GM18505 (cell line): Measurements from ENCODE around the gene MFAP3L.

Experiments
- ATAC-seq: cut with Tn5 transposase; IDR thresholded peaks from one replicate; pipeline ENCODE4 v1.9.1; 2021; ENCODE audit not compliant: unreplicated experiment
- POLR2A ChIP-seq: IDR thresholded peaks from 4 replicates; pipeline ENCODE4 v1.6.1; 2011; ENCODE audit warnings: borderline replicate concordance; ENCODE audit not compliant: insufficient read depth, insufficient read length; ENCODE audit errors: extremely low read depth

The MFAP3L gene

DNA sequence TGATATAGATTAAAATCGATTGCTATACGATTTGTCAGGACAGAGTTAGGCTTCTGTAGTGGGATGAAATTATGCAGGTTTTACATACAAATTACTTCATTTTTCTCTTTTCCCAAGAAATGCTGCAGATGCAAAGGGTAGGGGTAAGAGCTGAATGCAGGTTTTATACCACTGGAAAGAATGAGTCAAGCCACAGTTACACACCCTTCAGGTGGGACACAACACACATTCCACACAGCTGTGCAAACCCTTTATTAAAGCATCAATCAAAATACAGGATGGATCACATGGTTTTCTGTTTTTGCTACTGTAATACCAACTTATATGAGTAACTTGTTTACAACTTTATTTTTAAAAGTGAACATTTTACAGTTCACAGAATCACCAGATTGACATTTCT lies 39.8 kb downstream of the MFAP3L start:
- no peak for ATAC-seq
- no peak for TF ChIP-seq POLR2A

DNA sequence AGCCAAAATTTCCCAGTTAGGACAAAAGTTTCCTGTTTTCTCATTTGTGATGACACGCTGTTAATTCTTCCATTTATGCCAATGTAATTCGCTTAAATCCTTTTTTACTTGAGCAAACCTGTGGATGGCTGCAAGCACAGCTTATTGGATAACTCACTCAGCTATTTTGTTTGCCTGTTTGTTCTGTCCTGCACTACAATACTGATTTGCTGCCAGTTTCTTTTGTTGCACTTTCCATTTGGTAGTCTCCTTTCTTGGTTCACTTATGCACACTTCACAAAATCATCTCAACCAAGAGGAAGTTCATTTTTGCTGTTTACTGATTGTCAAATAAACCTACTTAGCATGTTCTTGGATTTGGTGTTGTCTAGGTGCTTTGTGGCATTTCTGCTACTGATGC lies 40.3 kb downstream of the MFAP3L start:
- no peak for ATAC-seq
- TF ChIP-seq POLR2A: no peak

DNA sequence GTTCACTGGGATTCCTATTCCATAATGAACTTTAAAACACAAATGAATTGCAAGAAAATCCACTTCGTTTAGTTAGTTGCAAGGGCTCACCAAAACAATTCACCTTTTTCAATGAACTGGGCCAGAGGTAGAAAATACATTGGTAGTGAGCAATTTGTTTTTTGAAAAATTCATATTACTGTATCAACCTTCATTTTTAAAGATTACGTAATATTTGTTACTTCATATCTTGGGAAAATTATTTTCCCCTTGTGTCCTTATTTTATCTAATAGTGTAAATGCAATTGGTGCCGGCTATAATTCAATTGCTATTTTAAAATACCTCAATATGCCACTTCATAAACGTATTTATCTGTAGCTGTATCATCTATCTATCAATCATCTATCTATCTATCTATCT lies 41.5 kb downstream of the MFAP3L start:
- no peak for ATAC-seq
- TF ChIP-seq POLR2A: no peak

DNA sequence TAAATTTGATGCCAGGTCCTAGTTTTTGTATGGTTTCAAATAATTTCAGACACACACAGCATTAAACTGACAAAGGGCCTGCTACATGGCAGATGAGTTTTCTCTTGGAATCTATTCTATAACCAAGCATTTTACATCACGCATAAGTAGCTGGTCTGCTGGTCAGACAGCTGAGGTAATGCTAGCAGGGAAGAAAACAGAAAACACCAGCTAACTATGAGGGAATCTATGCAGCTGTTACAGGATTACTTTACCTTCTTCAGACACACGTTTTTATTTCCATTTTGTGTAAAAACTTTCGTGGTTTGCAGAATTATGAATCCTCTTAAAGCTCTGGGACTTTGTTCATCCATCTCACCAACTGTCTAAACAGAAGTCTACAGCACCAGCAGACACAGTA lies 42.0 kb downstream of the MFAP3L start:
- no peak for ATAC-seq

DNA sequence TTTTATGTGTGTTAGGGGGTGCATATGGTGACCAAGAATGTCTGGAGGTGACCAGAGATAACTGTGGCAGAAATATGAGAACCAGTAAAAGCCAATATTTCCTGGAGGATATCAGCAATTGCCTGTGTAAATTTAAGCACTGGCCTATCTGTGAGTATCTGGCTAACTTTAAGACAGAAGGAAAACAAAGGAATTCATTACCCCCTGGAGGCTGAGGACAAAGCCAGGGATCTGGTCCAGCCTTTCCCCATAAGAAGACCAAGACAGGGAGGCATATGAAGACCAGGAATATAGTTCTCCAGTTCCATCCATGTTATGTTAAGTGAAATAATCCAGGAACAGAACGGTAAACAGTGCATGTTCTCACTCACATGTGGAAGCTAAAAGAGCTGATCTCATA lies 49.2 kb downstream of the MFAP3L start:
- no peak for TF ChIP-seq POLR2A
- ATAC-seq: no peak

More for the DNA sequence above, 42.0 kb downstream of the MFAP3L start:
- no peak for TF ChIP-seq POLR2A

DNA sequence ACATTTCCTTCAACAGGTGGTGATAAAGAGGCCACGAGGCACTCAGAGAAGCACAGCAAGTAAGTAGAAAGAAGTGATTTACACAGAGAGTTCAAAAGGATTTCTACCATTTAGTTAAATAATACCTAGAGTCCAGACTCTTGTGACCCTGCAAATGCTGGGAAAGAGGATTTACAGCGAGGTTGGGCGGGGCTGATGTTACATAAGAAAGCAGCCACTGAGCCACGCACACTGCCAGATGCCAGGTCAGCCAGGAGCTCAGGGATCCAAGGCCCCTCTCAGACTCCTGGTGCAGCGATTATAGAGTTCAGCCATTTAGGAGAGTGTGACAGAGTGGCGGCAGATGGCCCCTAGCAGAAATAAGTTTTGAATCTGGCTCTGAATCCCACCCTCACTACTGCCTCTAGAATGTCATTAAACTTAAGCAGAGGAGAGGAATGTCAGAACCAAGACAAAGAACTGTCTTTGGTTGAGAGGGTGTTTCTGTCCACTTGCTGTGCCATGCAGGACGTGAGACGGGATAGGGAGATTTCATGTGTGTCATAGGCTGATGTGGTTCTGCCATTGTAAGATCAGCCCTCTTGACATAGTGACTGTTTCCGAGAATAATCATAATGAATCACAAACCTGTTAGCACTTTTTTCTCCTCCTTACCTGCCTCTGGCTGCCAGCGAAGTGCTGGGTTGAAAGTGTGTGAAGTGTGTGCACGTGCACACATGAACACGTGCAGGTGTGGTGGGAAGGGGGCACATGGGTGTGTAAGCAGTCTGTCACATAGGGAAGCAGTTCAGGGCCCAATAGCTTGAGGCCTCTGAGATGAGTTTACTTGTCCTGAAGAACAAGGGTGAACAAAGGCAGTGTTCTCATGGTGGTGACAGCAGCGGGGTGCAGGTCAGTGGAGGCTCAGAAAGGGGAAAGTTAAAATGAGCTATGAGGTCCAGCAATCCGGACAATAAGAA lies 50.1 kb downstream of the MFAP3L start:
- no peak for ATAC-seq
- no peak for TF ChIP-seq POLR2A

DNA sequence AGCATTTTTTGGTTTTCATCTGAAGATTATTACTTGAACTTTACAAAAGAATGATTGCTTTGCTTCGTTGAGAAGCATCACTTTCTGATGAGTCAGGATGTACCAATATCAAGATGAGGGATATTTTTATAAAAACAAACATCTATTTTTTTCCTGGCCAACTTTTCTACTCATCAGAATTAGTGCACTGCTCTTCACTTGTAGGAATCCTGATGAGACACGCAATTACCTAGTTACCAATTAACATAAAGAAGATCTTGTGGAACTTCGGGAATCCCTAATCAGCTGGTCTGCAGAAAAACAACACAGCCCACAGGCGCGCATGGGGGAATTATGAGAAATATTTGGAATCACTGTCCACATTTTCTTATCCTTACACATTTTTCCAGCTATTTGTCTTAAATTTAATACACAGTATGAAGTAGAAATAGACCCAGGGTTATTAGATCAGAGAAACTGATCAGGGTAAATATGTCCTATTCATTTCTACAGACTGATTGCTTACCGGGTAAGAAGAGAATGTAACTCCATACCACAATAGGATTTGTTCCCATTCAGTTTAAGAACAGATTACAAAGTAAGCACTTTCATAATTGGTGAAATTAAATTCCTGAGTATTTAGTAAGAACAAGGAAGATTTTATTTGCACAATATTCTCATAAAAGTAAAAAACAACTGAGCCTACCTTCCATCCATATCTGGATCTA lies 50.9 kb downstream of the MFAP3L start:
- ATAC-seq: no peak
- no peak for TF ChIP-seq POLR2A

DNA sequence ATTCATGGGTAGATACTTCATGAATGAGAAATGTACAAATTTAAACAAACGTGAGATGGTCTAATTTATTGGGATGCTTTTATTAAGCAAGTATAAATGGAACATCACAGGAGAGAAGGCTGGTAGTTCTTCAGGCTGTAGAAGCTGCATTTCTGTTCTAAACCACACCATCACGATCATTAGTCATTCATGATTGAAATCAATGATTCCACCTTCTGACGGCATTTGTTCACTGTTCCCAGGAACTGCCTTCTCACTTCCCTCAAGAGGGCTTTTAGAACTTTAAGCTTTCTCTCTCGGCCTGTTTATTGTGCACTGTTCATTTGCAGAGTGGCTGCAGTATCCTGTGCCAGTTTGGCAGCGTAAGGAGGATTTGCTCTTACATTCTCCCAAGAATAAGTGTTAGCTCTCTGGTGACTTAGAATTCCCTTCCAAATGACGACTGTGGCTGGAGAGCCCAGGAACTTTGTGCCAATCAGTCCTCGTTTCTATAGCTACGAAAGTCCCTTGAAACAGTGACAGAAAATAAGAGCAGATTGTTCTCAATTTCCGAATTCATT lies 54.7 kb downstream of the MFAP3L start:
- ATAC-seq: no peak

DNA sequence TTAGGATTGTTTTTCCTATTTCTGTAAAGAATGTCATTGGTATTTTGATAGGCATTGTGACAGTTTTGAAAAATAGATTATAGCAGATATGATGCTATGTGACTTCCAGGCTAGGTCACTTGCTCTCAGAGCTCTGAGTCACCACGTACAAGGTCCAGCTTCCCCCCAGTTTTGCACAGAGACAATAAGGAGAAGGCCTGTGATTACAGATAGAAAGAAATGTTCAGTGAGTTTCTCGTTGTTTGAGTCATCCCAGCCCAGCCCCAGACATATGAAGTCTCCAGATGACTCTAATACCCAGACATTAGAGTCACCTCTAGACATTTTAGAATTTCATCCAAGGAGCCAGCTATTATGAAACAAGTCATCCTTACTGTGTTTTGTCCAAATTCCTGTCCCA lies 57.2 kb downstream of the MFAP3L start:
- no peak for TF ChIP-seq POLR2A
- ATAC-seq: no peak

More for the DNA sequence above, 54.7 kb downstream of the MFAP3L start:
- no peak for TF ChIP-seq POLR2A

DNA sequence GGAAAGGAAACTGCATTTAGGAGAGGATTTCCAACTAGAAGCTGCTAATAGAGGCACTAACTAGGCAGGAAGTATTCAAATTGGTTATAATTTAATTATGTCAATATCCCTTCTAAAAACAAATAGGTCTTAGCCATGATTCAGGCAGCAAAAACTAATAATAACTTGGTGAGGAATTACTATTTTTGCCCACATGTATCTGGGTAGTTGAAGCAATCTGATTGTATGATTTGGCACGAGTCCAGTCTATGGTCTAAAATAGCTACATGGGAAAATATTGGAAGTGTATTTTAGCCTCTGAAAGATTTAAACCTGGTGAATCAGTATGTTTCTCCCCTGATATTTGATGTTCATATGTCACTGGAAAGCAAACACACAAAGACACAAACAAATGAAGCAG lies 62.2 kb downstream of the MFAP3L start:
- TF ChIP-seq POLR2A: no peak
- no peak for ATAC-seq

DNA sequence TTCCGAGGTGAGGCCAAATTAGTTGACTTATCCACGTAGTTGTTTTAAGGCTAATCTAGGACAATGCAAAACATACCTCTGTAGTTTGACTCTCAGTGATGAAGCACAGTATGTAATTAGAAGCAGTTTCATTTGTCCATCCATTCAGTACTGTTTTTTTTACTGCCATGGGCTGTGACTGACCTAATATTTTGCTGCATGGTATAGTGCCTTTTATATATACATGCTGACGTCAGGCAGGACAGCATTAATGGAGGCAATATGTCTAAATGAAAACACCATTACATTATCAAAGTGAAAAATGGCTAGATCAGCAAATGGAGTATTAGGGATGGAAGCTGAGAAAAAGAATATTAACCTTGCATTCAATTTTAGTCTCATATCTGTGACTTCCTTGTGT lies 66.9 kb downstream of the MFAP3L start:
- no peak for ATAC-seq

DNA sequence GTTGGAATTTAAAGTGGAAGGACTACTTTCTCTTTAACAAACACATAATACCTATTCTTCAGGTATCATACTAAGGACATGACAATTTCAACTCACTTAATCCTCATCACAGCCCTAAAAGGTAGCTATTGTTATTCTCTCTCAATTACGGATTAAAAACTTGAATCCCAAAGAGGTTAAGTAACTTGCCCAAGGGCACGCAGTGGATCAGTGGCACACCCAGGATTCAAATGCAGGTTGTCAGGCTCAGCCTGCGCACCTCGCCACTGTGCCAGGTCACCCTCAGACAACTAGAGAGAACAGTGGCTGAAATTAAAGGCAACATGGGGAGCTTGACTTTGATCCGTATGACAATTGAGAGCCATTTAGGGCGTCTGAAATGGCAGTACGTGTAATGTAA lies 67.6 kb downstream of the MFAP3L start:
- no peak for TF ChIP-seq POLR2A
- ATAC-seq: no peak

More for the DNA sequence above, 66.9 kb downstream of the MFAP3L start:
- no peak for TF ChIP-seq POLR2A

DNA sequence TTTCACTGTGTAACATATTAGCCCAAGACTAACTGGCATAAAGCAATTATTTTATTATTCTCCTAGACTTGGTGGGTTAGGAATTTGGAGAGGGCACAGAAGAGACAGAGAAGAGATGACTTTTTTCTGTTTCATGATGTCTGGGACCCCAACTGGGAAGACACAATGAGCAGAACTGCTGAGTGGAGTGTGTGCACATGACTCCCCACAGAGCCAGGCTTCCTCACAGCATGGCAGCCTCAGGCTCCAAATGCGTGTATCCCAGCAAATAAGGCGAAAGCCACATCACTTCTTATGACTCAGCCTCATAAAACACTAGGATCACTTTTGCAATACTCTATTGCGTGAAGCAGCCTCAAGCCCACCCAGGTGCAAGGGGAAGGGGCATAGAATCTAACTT lies 68.4 kb downstream of the MFAP3L start:
- ATAC-seq: no peak
- no peak for TF ChIP-seq POLR2A
